ENCODE results near the gene PCDH9.

Gene PCDH9

DNA sequence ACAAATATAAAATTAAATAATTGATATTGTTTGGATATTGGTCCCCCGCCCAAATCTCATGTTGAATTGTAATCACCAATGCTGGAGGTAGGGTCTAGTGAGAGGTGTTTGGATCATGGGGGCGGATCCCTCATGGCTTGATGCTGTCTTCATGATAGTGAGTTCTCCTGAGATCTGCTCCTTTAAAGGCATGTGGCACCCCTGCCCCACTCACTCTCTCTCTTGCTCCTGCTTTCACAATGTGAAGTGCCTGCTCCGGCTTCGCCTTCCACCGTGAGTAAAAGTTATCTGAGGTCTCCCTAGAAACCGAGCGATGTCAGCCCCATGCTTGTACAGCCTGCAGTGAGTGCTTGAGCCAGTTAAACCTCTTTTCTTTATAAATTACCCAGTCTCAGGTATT lies 248.2 kb downstream of the PCDH9 start:
- TF ChIP-seq, protein P1, sequence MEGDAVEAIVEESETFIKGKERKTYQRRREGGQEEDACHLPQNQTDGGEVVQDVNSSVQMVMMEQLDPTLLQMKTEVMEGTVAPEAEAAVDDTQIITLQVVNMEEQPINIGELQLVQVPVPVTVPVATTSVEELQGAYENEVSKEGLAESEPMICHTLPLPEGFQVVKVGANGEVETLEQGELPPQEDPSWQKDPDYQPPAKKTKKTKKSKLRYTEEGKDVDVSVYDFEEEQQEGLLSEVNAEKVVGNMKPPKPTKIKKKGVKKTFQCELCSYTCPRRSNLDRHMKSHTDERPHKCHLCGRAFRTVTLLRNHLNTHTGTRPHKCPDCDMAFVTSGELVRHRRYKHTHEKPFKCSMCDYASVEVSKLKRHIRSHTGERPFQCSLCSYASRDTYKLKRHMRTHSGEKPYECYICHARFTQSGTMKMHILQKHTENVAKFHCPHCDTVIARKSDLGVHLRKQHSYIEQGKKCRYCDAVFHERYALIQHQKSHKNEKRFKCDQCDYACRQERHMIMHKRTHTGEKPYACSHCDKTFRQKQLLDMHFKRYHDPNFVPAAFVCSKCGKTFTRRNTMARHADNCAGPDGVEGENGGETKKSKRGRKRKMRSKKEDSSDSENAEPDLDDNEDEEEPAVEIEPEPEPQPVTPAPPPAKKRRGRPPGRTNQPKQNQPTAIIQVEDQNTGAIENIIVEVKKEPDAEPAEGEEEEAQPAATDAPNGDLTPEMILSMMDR (IDR thresholded peaks at IDR 0.05; ENCODE audit: insufficient read depth, low read length, missing control alignments): no peak
- ChIA-PET CTCF (interaction anchor here (1.2 kb wide), 1 partner anchor 12 kb away, joined by 5 read pairs; no protein-coding TSS in a partner anchor), POLR2A (no interaction called here)
- no peak overlapping the region for H3K4me3 ChIP-seq (ENCODE audit: low read depth, low read length)
- DNase-seq (ENCODE audit: low read depth, low spot score): no peak

GRCh38 chr13:66977161-66977560 lies 253.0 kb downstream of the PCDH9 start:
- CTCF ChIA-PET: no interaction called here
- DNase-seq (ENCODE audit: low read depth, low spot score): no peak
- H3K4me3 ChIP-seq (ENCODE audit: low read depth, low read length): no peak overlapping the region
- TF ChIP-seq, protein P1 (IDR thresholded peaks at IDR 0.05; ENCODE audit: insufficient read depth, low read length, missing control alignments): no peak
- POLR2A ChIA-PET: no interaction called here

DNA sequence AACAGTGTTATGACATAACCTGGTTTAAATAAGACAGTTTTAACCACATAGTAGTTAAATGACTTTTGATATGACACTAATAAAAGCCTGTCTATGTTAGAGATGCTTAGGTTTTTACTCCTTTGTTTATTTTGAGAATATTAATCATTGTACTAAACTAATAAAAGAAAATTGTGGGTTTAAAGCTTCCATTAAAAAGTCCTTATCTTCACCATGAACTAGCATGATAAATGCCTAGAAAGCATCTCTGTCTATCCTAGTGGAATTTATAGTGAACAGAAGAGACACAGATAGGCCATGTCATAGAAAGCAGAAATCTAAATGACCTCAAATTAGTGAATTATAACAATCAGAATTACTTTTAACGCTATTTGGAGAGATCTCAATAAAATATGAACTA lies 255.2 kb downstream of the PCDH9 start:
- ChIA-PET CTCF (interaction anchor here (0.7 kb wide), 1 partner anchor 21 kb away, joined by 3 read pairs; no protein-coding TSS in a partner anchor), POLR2A (no interaction called here)
- DNase-seq (ENCODE audit: low read depth, low spot score): no peak

GRCh38 chr13:66974174-66974573 lies 256.0 kb downstream of the PCDH9 start:
- H3K4me3 ChIP-seq (ENCODE audit: low read depth, low read length): no peak overlapping the region
- TF ChIP-seq, protein P1 (IDR thresholded peaks at IDR 0.05; ENCODE audit: insufficient read depth, low read length, missing control alignments): no peak
- CTCF ChIA-PET: interaction anchor here (0.7 kb wide), 1 partner anchor 21 kb away, joined by 3 read pairs; no protein-coding TSS in a partner anchor
- no peak for DNase-seq (ENCODE audit: low read depth, low spot score)
- POLR2A ChIA-PET: no interaction called here

More for the DNA sequence above, 255.2 kb downstream of the PCDH9 start:
- TF ChIP-seq, protein P1 (IDR thresholded peaks at IDR 0.05; ENCODE audit: insufficient read depth, low read length, missing control alignments): no peak
- no peak overlapping the region for H3K4me3 ChIP-seq (ENCODE audit: low read depth, low read length)

GRCh38 chr13:66972659-66973058 lies 257.5 kb downstream of the PCDH9 start:
- ChIA-PET CTCF (interaction anchor here (2.0 kb wide), 1 partner anchor 21 kb away, joined by 5 read pairs; no protein-coding TSS in a partner anchor), POLR2A (no interaction called here)
- TF ChIP-seq, protein P1 (IDR thresholded peaks at IDR 0.05; ENCODE audit: insufficient read depth, low read length, missing control alignments): no peak
- no peak overlapping the region for H3K4me3 ChIP-seq (ENCODE audit: low read depth, low read length)
- no peak for DNase-seq (ENCODE audit: low read depth, low spot score)

GRCh38 chr13:66971004-66971403 lies 259.1 kb downstream of the PCDH9 start:
- TF ChIP-seq, protein P1 (IDR thresholded peaks at IDR 0.05; ENCODE audit: insufficient read depth, low read length, missing control alignments): no peak
- ChIA-PET POLR2A (no interaction called here), CTCF (no interaction called here)
- no peak for DNase-seq (ENCODE audit: low read depth, low spot score)
- no peak overlapping the region for H3K4me3 ChIP-seq (ENCODE audit: low read depth, low read length)
